ENCODE results near the gene SOX13.

The SOX13 gene

DNA sequence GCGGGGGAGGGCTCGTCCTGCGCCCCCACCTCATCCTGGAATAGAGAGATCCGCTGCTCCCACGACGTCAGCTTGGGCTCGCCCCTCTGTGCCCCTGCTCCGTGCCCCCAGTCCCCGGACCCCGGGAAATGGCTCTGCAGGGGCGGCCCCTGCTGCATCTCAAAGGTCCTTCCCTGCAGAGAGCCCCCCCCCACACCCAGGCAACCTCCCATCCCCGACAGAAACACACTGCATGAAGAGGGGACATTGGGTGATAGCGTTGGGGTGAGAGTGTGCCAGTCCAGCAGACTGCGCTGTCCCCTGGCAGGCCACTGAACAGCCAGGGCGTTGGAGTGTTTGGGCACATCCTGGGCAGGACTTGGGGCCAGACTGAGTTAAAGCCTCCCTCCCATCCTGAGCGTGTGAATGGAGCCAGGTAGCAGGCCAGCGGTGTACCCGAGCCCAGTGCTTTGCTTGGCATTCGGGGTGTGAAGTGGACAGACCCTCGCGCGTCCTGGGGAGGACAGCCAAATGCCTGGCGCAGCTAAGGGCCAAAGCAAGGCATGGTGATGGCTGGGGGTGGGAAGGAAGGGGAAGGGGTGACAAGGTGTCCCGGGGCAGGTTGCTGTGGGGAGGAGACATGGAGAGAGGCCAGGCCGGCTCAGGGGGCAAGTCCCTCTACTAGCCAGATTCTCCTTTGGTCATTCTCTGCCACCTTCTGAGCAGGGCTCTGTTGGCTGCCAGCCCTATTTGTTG, 79.6 kb downstream of the SOX13 start:
- DNase-seq (ENCODE audit: low spot score), result no peak

DNA sequence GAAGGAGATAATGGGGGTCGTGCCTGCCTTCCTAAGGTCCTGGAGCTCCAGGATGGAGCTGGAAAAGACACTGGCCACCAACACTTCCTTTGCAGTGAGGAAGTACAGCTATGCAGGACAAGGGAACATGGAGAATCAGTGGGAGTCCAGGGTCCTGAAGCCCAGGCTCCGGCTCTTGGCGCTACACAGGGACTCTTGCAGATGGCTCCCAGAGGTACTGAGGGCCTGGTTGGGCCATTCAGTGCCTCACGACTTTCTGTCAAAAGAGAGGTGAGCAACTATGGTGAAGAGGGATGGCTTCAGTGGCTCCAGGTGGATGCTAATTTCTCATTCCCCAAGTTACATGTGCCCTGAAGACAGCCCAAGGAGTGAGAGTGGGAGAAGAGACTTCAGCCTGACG, 80.8 kb downstream of the SOX13 start:
- DNase-seq (ENCODE audit: low spot score), result no peak

DNA sequence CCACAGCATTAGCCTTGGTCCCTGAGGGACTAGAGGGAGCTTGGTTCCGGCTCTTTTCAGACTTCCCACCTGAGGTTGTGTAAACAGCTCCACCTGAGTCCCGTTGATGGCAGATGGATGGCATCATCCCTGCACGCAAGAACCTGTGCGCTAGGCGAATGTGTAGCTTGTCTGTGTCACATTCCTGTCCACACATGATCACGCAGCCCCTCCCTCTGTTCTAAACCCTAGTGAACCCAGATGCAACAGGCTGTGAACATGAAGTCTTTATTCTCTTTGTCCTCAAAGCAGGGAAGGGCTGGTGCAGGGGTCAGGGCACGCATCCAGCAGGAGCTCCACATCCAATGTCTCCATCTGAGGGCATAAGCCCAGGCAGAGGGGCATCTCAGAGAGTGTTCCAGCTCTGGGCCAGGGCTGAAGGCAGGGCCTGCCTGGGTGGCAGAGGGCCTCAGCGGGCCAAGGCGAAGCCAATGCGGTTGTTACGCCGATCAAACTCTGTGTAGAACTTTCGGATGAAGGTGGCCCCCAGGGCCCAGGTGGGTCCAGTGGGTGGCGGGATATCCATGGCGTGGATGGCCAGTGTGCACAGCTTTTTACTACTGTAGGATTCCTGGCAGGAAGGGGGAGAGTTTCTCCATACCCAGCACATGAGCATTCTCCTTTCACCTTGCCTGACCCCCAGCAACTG, 81.8 kb downstream of the SOX13 start:
- no peak for DNase-seq (ENCODE audit: low spot score)

DNA sequence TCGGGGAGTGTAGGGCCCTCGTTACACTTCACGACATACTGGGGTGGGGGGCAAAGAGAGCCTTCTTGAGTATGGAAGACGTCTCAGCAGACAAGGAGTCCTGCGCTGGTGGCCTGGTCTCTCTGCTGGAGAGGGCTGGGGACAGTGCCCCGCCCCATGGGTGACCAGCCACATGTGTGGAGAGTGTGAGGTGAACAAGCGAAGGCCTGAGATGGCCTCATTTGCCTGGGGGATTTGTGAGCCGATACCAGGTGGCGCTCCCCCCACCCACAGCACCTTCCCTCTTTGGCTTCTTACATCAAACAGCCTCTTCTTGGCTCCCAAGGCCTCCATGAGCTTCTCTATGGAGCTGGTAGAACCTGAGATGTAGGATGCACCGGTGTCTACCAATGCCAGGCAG, 83.0 kb downstream of the SOX13 start:
- DNase-seq (ENCODE audit: low spot score), result no peak

DNA sequence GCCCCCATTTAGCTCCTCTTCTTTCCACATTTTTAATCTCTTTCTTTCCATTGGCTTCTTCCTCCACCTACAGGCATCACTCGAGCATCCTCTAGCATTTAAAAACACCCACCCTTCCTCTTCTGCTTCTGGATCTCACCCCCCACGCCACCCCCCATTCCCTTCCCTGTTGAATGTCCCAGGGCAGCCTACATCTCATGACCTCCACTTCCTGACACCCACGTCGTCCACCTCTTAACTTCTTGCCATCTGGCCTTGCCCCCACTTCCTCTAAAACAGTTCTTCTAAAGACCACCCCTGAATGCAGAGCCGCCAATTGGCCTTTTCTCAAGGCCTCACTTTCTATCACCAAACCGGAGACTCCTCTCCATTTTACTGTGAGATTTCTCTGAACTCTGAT, 85.0 kb downstream of the SOX13 start:
- DNase-seq (ENCODE audit: low spot score), result no peak

DNA sequence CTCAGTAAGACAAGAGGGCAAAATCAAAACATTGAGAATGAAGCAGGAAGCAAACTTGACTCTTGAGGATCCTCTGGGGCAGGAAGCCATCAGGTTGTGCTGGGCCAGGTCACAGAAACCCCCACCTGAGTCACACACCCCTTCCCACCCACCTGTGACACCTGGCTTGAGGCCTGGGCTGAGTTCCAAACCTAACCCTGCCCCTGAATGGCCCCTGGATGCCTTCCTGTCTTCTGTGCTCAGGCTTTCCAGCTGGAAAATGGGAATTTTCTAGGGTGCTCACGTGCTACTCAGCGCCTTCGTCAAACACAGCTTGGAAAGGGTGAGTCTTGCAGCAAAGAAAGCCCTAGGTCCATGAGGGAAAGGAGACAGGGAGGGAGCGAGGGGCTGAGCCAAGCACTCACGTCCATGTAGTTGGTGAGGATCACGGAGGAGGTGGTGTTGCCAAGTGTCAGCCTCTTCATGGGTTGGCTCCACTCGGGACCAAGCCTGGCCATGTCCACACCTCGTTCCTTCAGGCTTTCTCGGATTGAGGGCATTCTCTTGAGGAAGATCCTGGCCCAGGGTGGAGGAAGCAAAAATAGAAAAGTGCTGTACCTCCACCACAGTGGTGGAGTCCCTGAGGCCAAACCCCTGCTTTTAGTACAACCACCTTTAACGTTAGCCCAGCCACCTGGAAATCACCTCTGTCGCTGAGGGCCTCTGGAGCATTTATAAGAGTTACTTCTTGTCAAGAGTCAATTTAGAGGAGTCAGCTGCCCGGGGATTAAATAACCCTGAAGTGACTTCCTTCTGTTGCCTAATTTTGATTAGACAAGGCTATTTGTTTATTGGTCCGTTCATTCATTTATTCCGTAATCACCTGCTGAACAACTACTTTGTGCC, 88.9 kb downstream of the SOX13 start:
- DNase-seq (ENCODE audit: low spot score), result no peak

DNA sequence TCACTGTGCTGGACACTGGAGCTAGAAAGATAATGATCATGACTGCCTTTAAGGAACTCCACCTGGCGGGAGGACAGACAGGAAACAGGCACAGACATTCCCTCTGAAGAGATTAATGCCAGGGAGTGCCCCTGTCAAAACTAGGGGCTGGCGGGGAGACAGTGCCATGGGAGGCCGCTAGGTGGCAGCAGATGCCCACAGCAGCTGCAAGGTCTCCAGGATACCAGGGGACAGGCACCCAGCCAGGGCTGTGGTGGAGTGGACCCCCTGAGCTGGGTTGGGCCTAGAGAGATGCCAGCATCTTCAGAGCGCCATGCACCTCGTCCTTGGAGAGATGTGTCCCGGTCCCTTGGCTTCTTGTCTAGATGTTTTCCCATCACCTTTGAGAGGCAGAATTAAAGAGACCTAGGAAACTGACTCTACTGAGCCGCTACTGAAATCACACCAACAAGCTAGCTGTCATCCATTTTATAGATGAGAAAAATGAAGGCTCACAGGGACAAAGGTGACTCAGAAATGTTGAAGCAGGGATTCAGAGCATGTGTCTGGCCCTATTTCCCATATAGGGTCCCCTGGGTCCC, 89.7 kb downstream of the SOX13 start:
- DNase-seq (ENCODE audit: low spot score), result peak; percentile 77

DNA sequence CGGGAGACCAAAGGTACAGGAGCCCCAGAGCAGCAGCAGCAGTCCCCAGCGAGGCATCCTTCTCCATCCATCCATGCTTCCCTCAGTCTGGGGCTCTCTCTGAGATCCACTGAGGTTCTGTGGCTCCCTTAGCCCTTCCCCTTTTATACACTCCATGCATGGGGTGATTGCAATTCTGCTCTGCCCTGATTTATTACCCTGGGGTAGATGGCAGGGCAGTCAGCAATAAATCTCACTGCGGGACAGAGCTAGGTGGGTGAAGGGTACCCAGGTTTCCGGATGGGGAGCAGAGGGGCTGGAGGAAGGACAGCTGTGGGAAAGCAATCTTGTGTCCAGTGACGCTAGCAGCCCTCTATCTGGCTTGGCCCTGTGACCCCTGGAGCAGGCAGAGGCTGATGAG, 93.3 kb downstream of the SOX13 start, which contains the start of gene REN:
Gene REN, minus strand, starts transcription at position 119 of the 400 bp plus-strand sequence. Its CDS starts 44 bp downstream, at position 75.
- DNase-seq (ENCODE audit: low spot score), result no peak

DNA sequence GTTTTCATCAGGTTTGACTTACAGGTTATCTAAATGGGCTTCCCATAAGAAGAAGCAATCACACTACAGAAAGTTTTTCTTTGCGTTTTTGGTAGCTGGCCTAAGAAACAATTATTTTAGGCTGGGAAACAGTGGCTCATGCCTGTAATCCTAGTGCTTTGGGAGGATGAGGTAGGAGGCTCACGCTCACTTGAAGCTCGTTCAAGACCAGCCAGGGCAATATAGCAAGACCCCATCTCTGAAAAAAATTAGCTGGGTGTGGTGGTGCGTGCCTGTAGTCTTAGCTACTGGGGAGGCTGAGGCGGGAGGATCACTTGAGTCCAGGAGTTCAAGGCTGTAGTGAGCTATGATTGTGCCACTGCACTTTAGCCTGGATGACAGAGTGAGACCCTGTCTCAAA, 94.8 kb downstream of the SOX13 start:
- no peak for DNase-seq (ENCODE audit: low spot score)

DNA sequence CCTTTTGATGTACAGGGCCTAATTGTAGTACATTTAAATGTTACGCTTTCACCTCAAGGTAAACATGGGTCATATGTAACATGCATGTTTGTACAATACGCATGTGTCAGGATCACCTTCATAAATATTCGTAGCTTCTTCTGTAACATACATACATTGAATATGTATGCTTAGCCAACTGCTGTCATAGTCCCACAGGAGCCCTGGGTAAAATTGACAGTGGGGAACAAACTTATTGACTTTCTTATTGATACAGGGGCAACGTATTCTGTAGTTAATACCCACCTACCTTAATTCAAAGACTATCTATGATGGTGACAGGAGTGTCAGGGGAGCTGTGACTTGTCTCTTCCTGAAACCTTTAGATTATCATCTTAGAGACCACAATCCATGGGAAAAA, 96.9 kb downstream of the SOX13 start:
- DNase-seq (ENCODE audit: low spot score), result no peak

DNA sequence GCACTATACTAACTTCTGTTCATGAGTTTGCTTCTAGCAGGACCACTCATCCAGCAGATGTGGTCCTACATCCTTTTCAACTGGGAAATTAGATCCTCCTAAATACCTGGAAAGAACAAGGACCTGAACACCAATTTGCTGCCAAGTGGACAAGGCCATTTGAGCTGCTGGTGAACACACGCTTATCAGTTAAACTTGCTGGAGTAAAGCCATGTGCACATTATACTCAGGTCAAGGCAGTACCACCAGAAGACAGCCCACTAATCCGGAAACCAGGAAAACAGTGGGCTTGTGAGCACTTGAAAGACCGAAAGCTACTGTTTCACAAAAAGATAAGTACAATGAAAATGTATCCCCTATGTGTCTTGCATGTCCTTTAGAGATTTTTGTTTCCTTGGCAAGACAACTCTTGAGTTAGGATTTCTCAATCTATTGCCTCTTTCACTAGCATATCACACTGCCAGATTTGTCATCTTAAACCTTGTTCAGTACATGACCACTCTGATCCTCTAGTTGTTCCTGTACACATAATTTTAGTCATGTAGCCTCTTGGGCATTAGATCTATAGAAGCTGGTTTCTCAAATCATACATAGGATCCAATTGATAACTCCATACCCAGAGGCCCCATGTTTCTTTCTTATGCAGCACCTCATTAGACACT, 97.7 kb downstream of the SOX13 start:
- DNase-seq (ENCODE audit: low spot score), result no peak

DNA sequence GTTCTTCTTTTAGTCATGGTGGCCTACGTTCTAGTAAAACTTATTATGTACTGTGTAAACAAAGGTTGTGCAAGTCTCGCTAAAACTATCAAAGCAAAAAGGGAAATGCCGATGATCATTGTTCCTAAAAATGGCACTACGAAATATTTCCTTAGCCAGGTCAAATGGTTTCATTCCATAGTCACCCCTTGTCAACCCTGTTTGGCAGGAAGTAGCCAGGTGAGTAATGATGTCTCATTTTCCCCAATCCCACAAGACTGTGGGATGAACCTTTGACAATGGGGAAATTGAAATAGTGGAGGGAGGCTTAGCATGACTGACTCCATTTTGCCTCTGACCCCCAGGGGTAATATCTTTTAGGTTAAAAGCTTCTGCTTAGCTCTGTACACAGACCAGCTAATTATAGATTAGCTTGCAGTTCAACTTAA, 98.8 kb downstream of the SOX13 start:
- no peak for DNase-seq (ENCODE audit: low spot score)

DNA sequence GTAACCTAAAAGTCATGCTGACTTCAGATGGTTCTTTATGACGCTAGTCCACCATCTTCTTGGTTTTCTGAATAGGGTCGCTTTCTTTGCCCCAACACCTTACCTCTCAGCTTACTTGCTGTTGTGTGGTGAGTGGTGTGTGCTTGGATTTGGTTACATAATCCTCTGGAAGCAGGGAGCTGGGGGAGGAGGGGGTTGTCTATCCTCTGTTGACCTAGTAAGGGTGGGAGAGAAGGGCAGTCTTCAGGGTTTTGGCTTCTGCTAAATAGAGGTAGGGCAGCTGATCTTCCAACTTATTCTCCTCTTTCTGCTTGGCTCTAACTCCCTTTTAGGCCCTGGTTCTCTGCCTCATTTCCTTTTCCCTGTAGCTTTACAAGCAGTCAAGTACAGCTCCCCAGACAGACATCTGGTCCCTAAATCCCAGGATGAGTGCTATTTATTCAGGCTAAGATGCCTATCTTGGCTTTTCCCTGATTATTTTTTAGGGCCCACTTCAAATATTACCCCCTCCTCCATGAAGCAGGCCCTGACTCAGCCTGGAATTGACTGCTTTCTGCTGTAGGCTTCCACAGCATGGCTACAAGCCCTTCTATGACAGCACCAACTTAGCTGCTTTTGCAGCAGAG, 99.6 kb downstream of the SOX13 start:
- DNase-seq (ENCODE audit: low spot score), result no peak

DNA sequence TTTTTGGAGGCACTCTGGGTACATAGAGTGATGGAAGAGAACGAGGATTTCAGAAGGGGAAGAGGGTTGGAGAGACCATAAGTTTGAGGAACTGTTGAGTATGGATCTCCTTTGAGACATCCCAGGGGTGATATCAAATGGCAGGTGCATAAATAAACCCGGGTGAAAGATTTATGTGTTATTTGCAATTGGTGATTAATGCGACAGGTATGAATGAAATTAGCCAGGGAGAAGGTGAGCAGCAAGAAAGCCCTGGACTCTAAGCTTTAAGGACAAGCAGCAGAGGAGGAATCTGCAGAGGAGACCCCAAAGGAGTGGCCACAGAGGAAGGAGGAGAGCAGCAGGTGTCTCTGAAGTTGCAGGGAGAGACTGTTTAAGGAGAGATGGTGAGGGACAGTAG, 102.0 kb downstream of the SOX13 start:
- DNase-seq (ENCODE audit: low spot score), result no peak

DNA sequence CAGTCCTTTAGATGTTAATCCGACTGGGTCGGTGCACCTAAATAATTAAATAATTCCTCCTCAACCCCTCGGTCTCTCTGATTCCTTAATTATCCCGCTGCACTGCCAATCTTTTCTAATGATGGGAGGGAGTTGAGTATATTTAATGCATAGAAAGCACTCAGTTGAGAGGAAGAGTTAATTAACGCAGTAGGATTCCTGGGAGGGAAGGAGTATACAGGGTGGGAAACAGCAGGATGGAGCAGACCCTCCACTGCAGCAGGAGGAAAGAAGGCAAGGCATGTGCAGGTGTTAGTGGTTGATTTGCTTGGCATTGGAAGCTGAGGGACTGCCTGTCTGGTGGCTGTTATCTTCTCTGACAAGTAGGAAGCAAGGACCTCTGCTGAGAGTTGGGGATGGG, 103.1 kb downstream of the SOX13 start:
- no peak for DNase-seq (ENCODE audit: low spot score)

DNA sequence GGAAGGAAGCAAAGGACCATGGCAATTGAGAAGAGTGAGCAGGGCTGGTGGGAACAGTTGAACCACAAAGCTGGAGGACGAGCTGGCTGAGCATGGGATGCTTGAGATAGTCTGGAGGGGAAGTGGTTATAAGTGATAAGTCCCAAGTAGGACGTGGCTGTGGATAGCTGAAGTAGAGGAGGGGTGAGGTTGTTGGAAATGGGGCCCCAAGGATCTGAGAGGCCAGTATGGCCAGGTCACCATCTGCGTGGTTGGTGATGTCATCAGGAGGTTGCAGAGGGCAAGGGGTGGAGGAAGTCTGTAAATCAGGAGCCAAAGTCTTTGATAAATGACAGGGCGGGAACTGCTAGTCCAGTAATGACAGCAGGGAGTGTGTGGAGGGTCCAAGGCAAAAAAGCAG, 104.2 kb downstream of the SOX13 start:
- DNase-seq (ENCODE audit: low spot score), result no peak

All from CD4-positive, alpha-beta T cell treated with Interleukin-2 at 100 ng/mL for 4 hours (primary cell).